HCT116 (cell line): Measurements from ENCODE around the gene PLA2G2A. TPM values are rescaled to one million over a fixed set of nuclear protein-coding genes. Genes with fewer than 3 reads are reported as not detected.

Experiments
- ATAC-seq: fragments of 200-7000 bp; cut with Tn5 transposase; 2 replicates; pipeline ENCODE4 v1.9.1; 2020; ENCODE audit warnings: mild to moderate bottlenecking, moderate library complexity
- BruUV-seq: library from RNA; stranded (reverse); fragments of 400-500 nt; replicated peaks from 2 replicates; lab custom pipeline; 2021; lab: Mats Ljungman, UMichigan
- CTCF ChIA-PET: fragments of 300-600 bp; sonication (Branson Sonifier 250); formaldehyde crosslinking; loops from one replicate; lab custom pipeline; 2021; ENCODE audit warnings: antibody characterized with exemption; lab: Charles Lee
- POLR2A ChIA-PET: fragments of 300-600, 350-600 bp; sonication (Branson Sonifier 250); formaldehyde crosslinking; loops from one replicate; lab custom pipeline; 2021; ENCODE audit warnings: antibody characterized with exemption; lab: Charles Lee
- RAD21 ChIA-PET, 2 experiments: fragments of 300-600 bp; sonication (Branson Sonifier 250); formaldehyde crosslinking; loops; one replicate each; lab custom pipeline; 2023; ENCODE audit warnings: low total read pairs in 2 of 2; ENCODE audit not compliant: uncharacterized antibody in 2 of 2, unreplicated experiment in 2 of 2, low non-redundant PET in 1 of 2; lab: Charles Lee
- DNase-seq: peaks from one replicate; pipeline ENCODE4 v3.0.0-alpha.2; 2010; ENCODE audit warnings: low read depth, low spot score
- H2AFZ ChIP-seq: fragments of 200-600 bp; shearing (Covaris generic), sonication (generic); 2 replicates; pipeline ENCODE4 v1.6.1; 2017; ENCODE audit warnings: low read depth, mixed run types, mixed read lengths, antibody characterized with exemption, low read length; ENCODE audit not compliant: poor library complexity, severe bottlenecking
- H3K27ac ChIP-seq: 2 replicates; pipeline ENCODE4 v1.5.1; 2012; ENCODE audit warnings: low read depth, low read length
- H3K27me3 ChIP-seq: fragments of 200-600 bp; sonication (generic); 2 replicates; pipeline ENCODE4 v1.6.1; 2016; ENCODE audit warnings: mixed run types, low read length, mixed read lengths; ENCODE audit not compliant: insufficient read depth
- H3K36me3 ChIP-seq, 2 experiments: fragments of 200-500 bp in 1 of 2; fragments of 200-600 bp in 1 of 2; sonication (Bioruptor generic) in 1 of 2; sonication (generic) in 1 of 2; 2 replicates each; pipeline versions ENCODE4 v1.5.1 to v1.6.1; 2014 to 2016; ENCODE audit warnings: low read length in 2 of 2, inconsistent platforms in 1 of 2, mixed read lengths in 1 of 2, mixed run types in 1 of 2; ENCODE audit not compliant: insufficient read depth in 2 of 2, control insufficient read depth in 1 of 2
- H3K4me1 ChIP-seq, 2 experiments: fragments of 200-600 bp in 1 of 2; sonication (generic) in 1 of 2; 2 replicates each; pipeline versions ENCODE4 v1.5.1 to v1.6.1; 2012 to 2017; ENCODE audit warnings: low read length in 2 of 2, inconsistent platforms in 1 of 2, mild to moderate bottlenecking in 1 of 2, mixed read lengths in 1 of 2, mixed run types in 1 of 2, moderate library complexity in 1 of 2; ENCODE audit not compliant: insufficient read depth in 2 of 2, control insufficient read depth in 1 of 2
- H3K4me2 ChIP-seq: fragments of 200-600 bp; sonication (generic); 2 replicates; pipeline ENCODE4 v1.6.1; 2017; ENCODE audit warnings: mixed run types, low read length, mixed read lengths
- H3K4me3 ChIP-seq, 2 experiments: fragments of 200-600 bp in 1 of 2; sonication (generic) in 1 of 2; replicated peaks in 1 of 2; 2 replicates each; pipeline ENCODE4 v1.5.1; 2011 to 2016; ENCODE audit warnings: low read length in 2 of 2, control low read depth in 1 of 2, low read depth in 1 of 2, mild to moderate bottlenecking in 1 of 2, mixed read lengths in 1 of 2, mixed run types in 1 of 2
- H3K79me2 ChIP-seq: fragments of 200-600 bp; sonication (generic); 2 replicates; pipeline ENCODE4 v1.6.1; 2017; ENCODE audit warnings: mild to moderate bottlenecking, mixed run types, low read length, moderate library complexity, mixed read lengths; ENCODE audit not compliant: insufficient read depth
- H3K9ac ChIP-seq: fragments of 200-600 bp; sonication (generic); 2 replicates; pipeline ENCODE4 v1.6.1; 2016; ENCODE audit warnings: low read length, mixed read lengths
- H3K9me2 ChIP-seq: fragments of 200-600 bp; sonication (generic), shearing (Covaris generic); 2 replicates; pipeline ENCODE4 v1.6.1; 2017; ENCODE audit warnings: mixed run types, mild to moderate bottlenecking, moderate library complexity; ENCODE audit not compliant: insufficient read depth
- H3K9me3 ChIP-seq, 2 experiments: fragments of 200-500 bp in 1 of 2; fragments of 200-600 bp in 1 of 2; sonication (Bioruptor generic) in 1 of 2; sonication (generic) in 1 of 2; 2 replicates each; pipeline ENCODE4 v1.6.1; 2014 to 2017; ENCODE audit warnings: low read length in 2 of 2, mixed read lengths in 2 of 2, inconsistent platforms in 1 of 2, low read depth in 1 of 2, mild to moderate bottlenecking in 1 of 2, mixed run types in 1 of 2, moderate library complexity in 1 of 2; ENCODE audit not compliant: control insufficient read depth in 1 of 2, insufficient read depth in 1 of 2
- H4K20me1 ChIP-seq: fragments of 200-600 bp; sonication (generic), shearing (Covaris generic); 2 replicates; pipeline ENCODE4 v1.6.1; 2017; ENCODE audit warnings: mixed run types, mild to moderate bottlenecking, moderate library complexity; ENCODE audit not compliant: insufficient read depth
- EGR1 ChIP-seq: IDR thresholded peaks from 2 replicates; pipeline ENCODE4 v1.6.1; 2012; ENCODE audit warnings: low read depth
- ELF1 ChIP-seq: IDR thresholded peaks from 2 replicates; pipeline ENCODE4 v1.6.1; 2012; ENCODE audit warnings: low read depth, borderline replicate concordance
- EZH2phosphoT487 ChIP-seq: fragments of 200-600 bp; IDR thresholded peaks from 2 replicates; pipeline ENCODE4 v1.6.1; 2018; ENCODE audit warnings: antibody characterized with exemption, borderline replicate concordance
- FOSL1 ChIP-seq: IDR thresholded peaks from 2 replicates; pipeline ENCODE4 v1.6.1; 2012; ENCODE audit warnings: low read depth
- JUND ChIP-seq: IDR thresholded peaks from 2 replicates; pipeline ENCODE4 v1.6.1; 2012
- POLR2A ChIP-seq: IDR thresholded peaks from 2 replicates; pipeline ENCODE4 v1.7.0; 2011; ENCODE audit warnings: borderline replicate concordance; ENCODE audit not compliant: insufficient read depth, insufficient read length; ENCODE audit errors: extremely low read depth
- RAD21 ChIP-seq: IDR thresholded peaks from 2 replicates; pipeline ENCODE4 v1.6.1; 2012; ENCODE audit warnings: low read depth, mild to moderate bottlenecking
- TCF7L2 ChIP-seq: IDR thresholded peaks from 2 replicates; pipeline ENCODE4 v1.7.0; 2011; ENCODE audit warnings: borderline replicate concordance, inconsistent platforms; ENCODE audit not compliant: insufficient read depth, insufficient read length; ENCODE audit errors: extremely low read depth
- ZNF274 ChIP-seq: fragments of 200-500 bp; sonication (Bioruptor generic); IDR thresholded peaks from 2 replicates; pipeline ENCODE4 v1.6.1; 2014; ENCODE audit warnings: mild to moderate bottlenecking, low read depth, low read length, inconsistent platforms
- intact Hi-C: fragments of 100-400 bp; cut with micrococcal nuclease; formaldehyde crosslinking; loops from 2 replicates; pipeline ENCODE4 v1.10.0; 2022
- total RNA-seq: library from RNA; stranded (reverse); gene quantifications from one replicate; pipeline ENCODE4 v1.2.1, GENCODE V29; 2021; ENCODE audit not compliant: unreplicated experiment
- TF ChIP-seq, protein P1 (sequence below): IDR thresholded peaks from 2 replicates; pipeline ENCODE4 v1.6.1; 2012; ENCODE audit warnings: low read depth
- TF ChIP-seq, protein P2 (sequence below), 3 experiments: fragments of 200-600 bp in 1 of 3; sonication (generic) in 1 of 3; IDR thresholded peaks in 2 of 3; conservative IDR thresholded peaks in 1 of 3; 2 replicates each; pipeline ENCODE4 v1.5.1; 2012 to 2017; ENCODE audit warnings: low read depth in 2 of 3, low read length in 2 of 3, antibody characterized with exemption in 1 of 3, borderline replicate concordance in 1 of 3, control low read depth in 1 of 3, mild to moderate bottlenecking in 1 of 3, mixed read lengths in 1 of 3, mixed run types in 1 of 3, moderate library complexity in 1 of 3; ENCODE audit not compliant: insufficient read depth in 1 of 3
- TF ChIP-seq, protein P3 (sequence below): IDR thresholded peaks from 2 replicates; pipeline ENCODE4 v1.6.1; 2011; ENCODE audit warnings: mild to moderate bottlenecking, low read length, moderate library complexity; ENCODE audit not compliant: insufficient replicate concordance; ENCODE audit errors: extremely low read depth

PLA2G2A gene
- total RNA-seq, 1 experiment from 2014 or later: not detected

GRCh38 chr1:19969898-19970660, 9.3 kb downstream of the PLA2G2A start:
- TF ChIP-seq, protein P1, sequence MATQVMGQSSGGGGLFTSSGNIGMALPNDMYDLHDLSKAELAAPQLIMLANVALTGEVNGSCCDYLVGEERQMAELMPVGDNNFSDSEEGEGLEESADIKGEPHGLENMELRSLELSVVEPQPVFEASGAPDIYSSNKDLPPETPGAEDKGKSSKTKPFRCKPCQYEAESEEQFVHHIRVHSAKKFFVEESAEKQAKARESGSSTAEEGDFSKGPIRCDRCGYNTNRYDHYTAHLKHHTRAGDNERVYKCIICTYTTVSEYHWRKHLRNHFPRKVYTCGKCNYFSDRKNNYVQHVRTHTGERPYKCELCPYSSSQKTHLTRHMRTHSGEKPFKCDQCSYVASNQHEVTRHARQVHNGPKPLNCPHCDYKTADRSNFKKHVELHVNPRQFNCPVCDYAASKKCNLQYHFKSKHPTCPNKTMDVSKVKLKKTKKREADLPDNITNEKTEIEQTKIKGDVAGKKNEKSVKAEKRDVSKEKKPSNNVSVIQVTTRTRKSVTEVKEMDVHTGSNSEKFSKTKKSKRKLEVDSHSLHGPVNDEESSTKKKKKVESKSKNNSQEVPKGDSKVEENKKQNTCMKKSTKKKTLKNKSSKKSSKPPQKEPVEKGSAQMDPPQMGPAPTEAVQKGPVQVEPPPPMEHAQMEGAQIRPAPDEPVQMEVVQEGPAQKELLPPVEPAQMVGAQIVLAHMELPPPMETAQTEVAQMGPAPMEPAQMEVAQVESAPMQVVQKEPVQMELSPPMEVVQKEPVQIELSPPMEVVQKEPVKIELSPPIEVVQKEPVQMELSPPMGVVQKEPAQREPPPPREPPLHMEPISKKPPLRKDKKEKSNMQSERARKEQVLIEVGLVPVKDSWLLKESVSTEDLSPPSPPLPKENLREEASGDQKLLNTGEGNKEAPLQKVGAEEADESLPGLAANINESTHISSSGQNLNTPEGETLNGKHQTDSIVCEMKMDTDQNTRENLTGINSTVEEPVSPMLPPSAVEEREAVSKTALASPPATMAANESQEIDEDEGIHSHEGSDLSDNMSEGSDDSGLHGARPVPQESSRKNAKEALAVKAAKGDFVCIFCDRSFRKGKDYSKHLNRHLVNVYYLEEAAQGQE: no peak
- no peak for TF ChIP-seq JUND
- TF ChIP-seq, protein P2, sequence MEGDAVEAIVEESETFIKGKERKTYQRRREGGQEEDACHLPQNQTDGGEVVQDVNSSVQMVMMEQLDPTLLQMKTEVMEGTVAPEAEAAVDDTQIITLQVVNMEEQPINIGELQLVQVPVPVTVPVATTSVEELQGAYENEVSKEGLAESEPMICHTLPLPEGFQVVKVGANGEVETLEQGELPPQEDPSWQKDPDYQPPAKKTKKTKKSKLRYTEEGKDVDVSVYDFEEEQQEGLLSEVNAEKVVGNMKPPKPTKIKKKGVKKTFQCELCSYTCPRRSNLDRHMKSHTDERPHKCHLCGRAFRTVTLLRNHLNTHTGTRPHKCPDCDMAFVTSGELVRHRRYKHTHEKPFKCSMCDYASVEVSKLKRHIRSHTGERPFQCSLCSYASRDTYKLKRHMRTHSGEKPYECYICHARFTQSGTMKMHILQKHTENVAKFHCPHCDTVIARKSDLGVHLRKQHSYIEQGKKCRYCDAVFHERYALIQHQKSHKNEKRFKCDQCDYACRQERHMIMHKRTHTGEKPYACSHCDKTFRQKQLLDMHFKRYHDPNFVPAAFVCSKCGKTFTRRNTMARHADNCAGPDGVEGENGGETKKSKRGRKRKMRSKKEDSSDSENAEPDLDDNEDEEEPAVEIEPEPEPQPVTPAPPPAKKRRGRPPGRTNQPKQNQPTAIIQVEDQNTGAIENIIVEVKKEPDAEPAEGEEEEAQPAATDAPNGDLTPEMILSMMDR (IDR thresholded peaks at IDR 0.05 in 2 of 3, conservative IDR thresholded peaks at IDR 0.05 in 1 of 3; ENCODE audit: borderline replicate concordance in 1 of 3, insufficient read depth in 1 of 3, low read depth in 2 of 3, low read length in 2 of 3): no peak
- TF ChIP-seq, protein P3, sequence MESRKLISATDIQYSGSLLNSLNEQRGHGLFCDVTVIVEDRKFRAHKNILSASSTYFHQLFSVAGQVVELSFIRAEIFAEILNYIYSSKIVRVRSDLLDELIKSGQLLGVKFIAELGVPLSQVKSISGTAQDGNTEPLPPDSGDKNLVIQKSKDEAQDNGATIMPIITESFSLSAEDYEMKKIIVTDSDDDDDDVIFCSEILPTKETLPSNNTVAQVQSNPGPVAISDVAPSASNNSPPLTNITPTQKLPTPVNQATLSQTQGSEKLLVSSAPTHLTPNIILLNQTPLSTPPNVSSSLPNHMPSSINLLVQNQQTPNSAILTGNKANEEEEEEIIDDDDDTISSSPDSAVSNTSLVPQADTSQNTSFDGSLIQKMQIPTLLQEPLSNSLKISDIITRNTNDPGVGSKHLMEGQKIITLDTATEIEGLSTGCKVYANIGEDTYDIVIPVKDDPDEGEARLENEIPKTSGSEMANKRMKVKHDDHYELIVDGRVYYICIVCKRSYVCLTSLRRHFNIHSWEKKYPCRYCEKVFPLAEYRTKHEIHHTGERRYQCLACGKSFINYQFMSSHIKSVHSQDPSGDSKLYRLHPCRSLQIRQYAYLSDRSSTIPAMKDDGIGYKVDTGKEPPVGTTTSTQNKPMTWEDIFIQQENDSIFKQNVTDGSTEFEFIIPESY: no peak
- TF ChIP-seq ELF1: no peak
- no peak for TF ChIP-seq TCF7L2
- TF ChIP-seq ZNF274: no peak
- TF ChIP-seq EGR1: no peak
- TF ChIP-seq EZH2phosphoT487: no peak
- TF ChIP-seq FOSL1: no peak
- no peak for TF ChIP-seq POLR2A
- no peak for TF ChIP-seq RAD21
- TF ChIP-seq, all 23 proteins: peak for 0
- Histone ChIP-seq H3K4me1 (0 out of 4 replicates have a peak, but pooled peaks cover 0 to 3% of the 10 kb centered on the region in 2 experiments), H3K4me2 (no peak overlapping the region), H3K9ac (no peak overlapping the region), H3K79me2 (no peaks in the 10 kb centered on the region), H3K27ac (no peak overlapping the region), H3K4me3 (no peak overlapping the region), H4K20me1 (no peaks in the 10 kb centered on the region), H3K36me3 (no peaks in the 10 kb centered on the region), H3K9me3 (no peaks in the 10 kb centered on the region), H3K27me3 (0 out of 2 replicates have a peak, but pooled peaks cover 4% of the 10 kb centered on the region), H3K9me2 (no peaks in the 10 kb centered on the region), H2AFZ (no peak overlapping the region)
- intact Hi-C loops: no loop called here
- no peak for ATAC-seq
- no peak for DNase-seq
- no TSS peak for BruUV-seq
- POLR2A ChIA-PET: no interaction called here
- CTCF ChIA-PET: no interaction called here
- RAD21 ChIA-PET: no interaction called here
